ENCODE results near the gene POLR3A.

- no peak for TF ChIP-seq GATA2 (IDR thresholded peaks at IDR 0.05; ENCODE audit: low read depth, low read length)
- no peak for TF ChIP-seq GATA3 (IDR thresholded peaks at IDR 0.05; ENCODE audit: low read depth, low read length)
These were observed 19.0 kb downstream of the POLR3A start for GRCh38 chr10:78010278-78010677.
